HG03196 (cell line): Measurements from ENCODE around the gene TBX21.

Experiments
- ATAC-seq: cut with Tn5 transposase; IDR thresholded peaks from one replicate; pipeline ENCODE4 v1.9.1; 2021; ENCODE audit not compliant: unreplicated experiment

Gene TBX21

GRCh38 chr17:47697906-47698711, 34.9 kb upstream of the TBX21 start:
- no peak for ATAC-seq

GRCh38 chr17:47698749-47699535, 34.1 kb upstream of the TBX21 start:
- ATAC-seq, result no peak

GRCh38 chr17:47699536-47699840, 33.5 kb upstream of the TBX21 start:
- ATAC-seq, result no peak

- no peak for ATAC-seq
Observed at GRCh38 chr17:47700471-47701449, 32.3 kb upstream of the TBX21 start.

- ATAC-seq, result no peak
Observed at GRCh38 chr17:47701608-47702007, 31.4 kb upstream of the TBX21 start.

GRCh38 chr17:47702391-47702995, 30.5 kb upstream of the TBX21 start:
- ATAC-seq, result no peak

GRCh38 chr17:47703191-47703591, 29.8 kb upstream of the TBX21 start:
- no peak for ATAC-seq

GRCh38 chr17:47703671-47704070, 29.4 kb upstream of the TBX21 start:
- ATAC-seq, result no peak

- no peak for ATAC-seq
Observed at GRCh38 chr17:47704116-47704515, 28.9 kb upstream of the TBX21 start.

GRCh38 chr17:47704736-47705135, 28.3 kb upstream of the TBX21 start:
- no peak for ATAC-seq

- ATAC-seq, result no peak
Observed at GRCh38 chr17:47705536-47706530, 27.2 kb upstream of the TBX21 start.

GRCh38 chr17:47707056-47707804, 25.8 kb upstream of the TBX21 start:
- no peak for ATAC-seq

- no peak for ATAC-seq
Observed at GRCh38 chr17:47707884-47708283, 25.2 kb upstream of the TBX21 start.

- no peak for ATAC-seq
Observed at GRCh38 chr17:47708312-47708863, 24.6 kb upstream of the TBX21 start.

- no peak for ATAC-seq
Observed at GRCh38 chr17:47708864-47709541, 24.0 kb upstream of the TBX21 start.

- no peak for ATAC-seq
Observed at GRCh38 chr17:47709594-47709993, 23.4 kb upstream of the TBX21 start.

GRCh38 chr17:47711366-47712099, 21.5 kb upstream of the TBX21 start:
- no peak for ATAC-seq
